Loucy (cell line): ENCODE data around the gene ATP5F1B.

Experiments used
- H2AFZ ChIP-seq: fragments of 200-600 bp; sonication (generic); 2 replicates; pipeline ENCODE4 v1.6.0; 2016; ENCODE audit warnings: antibody characterized with exemption, mild to moderate bottlenecking, low read length, moderate library complexity
- H3F3A ChIP-seq: fragments of 200-600 bp; 2 replicates; pipeline ENCODE4 v1.6.0; 2016; ENCODE audit warnings: antibody characterized with exemption, low read depth, mild to moderate bottlenecking
- H3K27me3 ChIP-seq: fragments of 200-600 bp; sonication (generic); 2 replicates; pipeline ENCODE4 v1.6.1; 2014; ENCODE audit warnings: low read length, mild to moderate bottlenecking; ENCODE audit not compliant: insufficient read depth, poor library complexity, severe bottlenecking
- H3K36me3 ChIP-seq: fragments of 200-600 bp; sonication (generic); 2 replicates; pipeline ENCODE4 v1.6.1; 2016; ENCODE audit warnings: low read length; ENCODE audit not compliant: insufficient read depth
- H3K4me1 ChIP-seq: fragments of 200-600 bp; sonication (generic); 2 replicates; pipeline ENCODE4 v1.5.1; 2014; ENCODE audit warnings: low read length, mild to moderate bottlenecking; ENCODE audit not compliant: insufficient read depth, poor library complexity, severe bottlenecking
- H3K4me2 ChIP-seq: fragments of 200-600 bp; sonication (generic); 2 replicates; pipeline ENCODE4 v1.6.0; 2014; ENCODE audit warnings: antibody characterized with exemption, low read length, low read depth, mild to moderate bottlenecking; ENCODE audit not compliant: poor library complexity, severe bottlenecking
- H3K4me3 ChIP-seq: fragments of 200-600 bp; sonication (generic); 2 replicates; pipeline ENCODE4 v1.5.1; 2014; ENCODE audit warnings: low read length, mild to moderate bottlenecking, mixed read lengths; ENCODE audit not compliant: poor library complexity, severe bottlenecking
- H3K79me2 ChIP-seq: fragments of 200-600 bp; sonication (generic); 2 replicates; pipeline ENCODE4 v1.6.1; 2014; ENCODE audit warnings: low read length; ENCODE audit not compliant: insufficient read depth
- H3K9ac ChIP-seq: fragments of 200-600 bp; sonication (generic); 2 replicates; pipeline ENCODE4 v1.6.0; 2014; ENCODE audit warnings: mild to moderate bottlenecking, low read depth, low read length, moderate library complexity; ENCODE audit not compliant: poor library complexity, severe bottlenecking
- H3K9me2 ChIP-seq: fragments of 200-600 bp; sonication (generic); replicated peaks from 2 replicates; pipeline ENCODE4 v1.6.1; 2016; ENCODE audit warnings: low read depth, low read length, mixed read lengths
- H3K9me3 ChIP-seq: fragments of 200-600 bp; sonication (generic); 2 replicates; pipeline ENCODE4 v1.6.1; 2014; ENCODE audit warnings: mild to moderate bottlenecking, antibody characterized with exemption, low read length, low read depth; ENCODE audit not compliant: insufficient read depth
- H4K20me1 ChIP-seq: fragments of 200-600 bp; sonication (generic); 2 replicates; pipeline ENCODE4 v1.6.0; 2014; ENCODE audit warnings: antibody characterized with exemption, low read length, mild to moderate bottlenecking; ENCODE audit not compliant: insufficient read depth, poor library complexity, severe bottlenecking
- CTCF ChIP-seq: fragments of 200-600 bp; sonication (generic); conservative IDR thresholded peaks from 2 replicates; pipeline ENCODE4 v1.5.1; 2014; ENCODE audit warnings: mild to moderate bottlenecking, antibody characterized with exemption, low read length
- EZH2phosphoT487 ChIP-seq: fragments of 200-600 bp; IDR thresholded peaks from 2 replicates; pipeline ENCODE4 v1.6.1; 2018; ENCODE audit warnings: antibody characterized with exemption, mild to moderate bottlenecking, moderate library complexity, borderline replicate concordance

The ATP5F1B gene

GRCh38 chr12:56589783-56590182, 56.0 kb downstream of the ATP5F1B start:
- Histone ChIP-seq H4K20me1 (no peaks in the 10 kb centered on the region), H3K9ac (no peak overlapping the region), H3K36me3 (peaks cover 6% of the 10 kb centered on the region; the same call in 1 of the 2 replicates), H3K9me3 (no peaks in the 10 kb centered on the region), H3K4me2 (no peak overlapping the region), H3K9me2 (no peaks in the 10 kb centered on the region), H3F3A (no peaks in the 10 kb centered on the region), H3K79me2 (no peaks in the 10 kb centered on the region), H3K27me3 (no peaks in the 10 kb centered on the region), H3K4me1 (no peaks in the 10 kb centered on the region), H2AFZ (no peak overlapping the region), H3K4me3 (no peak overlapping the region)
- TF ChIP-seq CTCF (no peak), EZH2phosphoT487 (no peak)
